Stimulated activated CD8-positive, alpha-beta memory T cell treated with anti-CD3 and anti-CD28 coated beads, Interleukin-4, amount 100 ng/mL, for 1 hour (primary cell): ENCODE results near the gene KIF18B.

Source experiments
- DNase-seq, 2 donors: peaks; one replicate each; pipeline ENCODE4 v3.0.0-alpha.2; 2020; ENCODE audit warnings: low read depth in 2 of 2, low spot score in 1 of 2

Gene KIF18B

DNA sequence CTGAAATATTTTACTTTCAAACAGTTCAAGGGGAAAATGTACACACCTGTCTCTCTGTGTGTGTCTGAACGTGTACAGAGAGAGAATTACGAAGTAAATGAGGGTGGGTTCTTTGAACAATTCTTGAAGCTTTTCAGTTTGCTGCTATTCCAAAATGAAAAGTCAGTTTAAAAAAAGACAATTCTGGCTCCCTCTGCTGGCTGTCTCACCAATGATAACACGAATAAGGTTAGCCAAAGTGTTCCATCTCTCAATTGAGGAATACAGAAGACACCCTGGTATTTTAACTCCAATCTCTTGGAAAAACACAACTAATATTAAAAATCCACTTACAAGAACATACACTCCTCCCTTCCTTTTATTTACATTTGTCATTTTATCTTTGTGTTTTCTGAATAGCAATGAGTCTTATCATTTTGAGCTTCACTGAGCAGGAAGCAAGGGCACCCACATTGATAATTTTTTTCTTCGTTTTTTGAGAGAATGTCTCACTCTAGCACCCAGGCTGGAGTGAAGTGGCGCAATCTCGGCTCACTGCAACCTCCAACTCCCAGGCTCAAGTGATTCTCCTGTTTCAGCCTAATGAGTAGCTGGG lies 68.8 kb downstream of the KIF18B start:
- DNase-seq: no peak

DNA sequence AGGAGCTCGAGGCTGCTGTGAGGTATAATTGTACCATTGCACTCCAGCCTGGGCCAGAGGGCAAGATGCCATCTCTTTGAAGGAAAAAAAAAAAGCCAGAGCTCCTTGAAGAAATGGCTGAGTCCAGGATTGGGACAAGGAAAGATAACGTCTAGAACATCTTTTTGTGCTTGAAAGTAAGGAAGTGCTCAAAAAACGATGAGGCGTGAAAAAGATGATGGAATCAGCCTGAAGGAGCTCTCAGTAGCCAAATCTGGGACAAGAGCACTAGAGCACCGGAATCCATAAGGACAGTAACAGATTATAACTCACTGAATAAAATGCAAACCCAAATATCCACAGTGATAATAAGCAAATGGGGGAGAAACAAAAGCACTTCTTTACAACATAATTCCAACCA lies 70.5 kb downstream of the KIF18B start:
- no peak for DNase-seq

DNA sequence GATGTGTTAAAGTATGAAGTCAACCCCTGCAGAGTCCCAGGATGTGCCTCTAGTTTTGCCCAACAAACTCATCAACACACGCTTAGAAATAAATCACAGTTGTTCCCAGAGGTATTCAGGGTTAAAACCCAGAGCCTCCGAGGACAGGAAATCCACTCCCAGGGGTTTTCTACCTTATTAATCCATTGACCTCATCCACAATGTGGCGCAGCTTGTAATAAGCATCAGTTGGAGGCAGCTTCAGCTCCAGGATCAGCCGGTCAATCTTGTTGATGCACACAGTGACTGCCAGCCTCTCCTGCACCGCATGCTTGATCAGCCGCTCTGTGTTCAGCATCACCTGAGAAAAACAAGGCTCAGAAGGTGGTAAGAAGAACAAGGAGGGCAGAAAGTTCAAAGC lies 71.8 kb downstream of the KIF18B start:
- no peak for DNase-seq
